AG10803 (cell line): ENCODE results near the gene OMD.
"Not testable (repeated sequence)": the region's sequence is repeated elsewhere in the genome, so short reads cannot be mapped to it uniquely, and the experiment has no call there.

Experiments used
- DNase-seq: peaks from one replicate; pipeline ENCODE4 v3.0.0; 2010; ENCODE audit warnings: low read depth
- H3K4me3 ChIP-seq: 2 replicates; pipeline ENCODE4 v1.5.1; 2011; ENCODE audit warnings: mild to moderate bottlenecking, low read length, control low read depth
- CTCF ChIP-seq: conservative IDR thresholded peaks from 2 replicates; pipeline ENCODE4 v1.5.1; 2011; ENCODE audit warnings: mild to moderate bottlenecking, low read length, control low read depth, inconsistent platforms

Gene OMD

DNA sequence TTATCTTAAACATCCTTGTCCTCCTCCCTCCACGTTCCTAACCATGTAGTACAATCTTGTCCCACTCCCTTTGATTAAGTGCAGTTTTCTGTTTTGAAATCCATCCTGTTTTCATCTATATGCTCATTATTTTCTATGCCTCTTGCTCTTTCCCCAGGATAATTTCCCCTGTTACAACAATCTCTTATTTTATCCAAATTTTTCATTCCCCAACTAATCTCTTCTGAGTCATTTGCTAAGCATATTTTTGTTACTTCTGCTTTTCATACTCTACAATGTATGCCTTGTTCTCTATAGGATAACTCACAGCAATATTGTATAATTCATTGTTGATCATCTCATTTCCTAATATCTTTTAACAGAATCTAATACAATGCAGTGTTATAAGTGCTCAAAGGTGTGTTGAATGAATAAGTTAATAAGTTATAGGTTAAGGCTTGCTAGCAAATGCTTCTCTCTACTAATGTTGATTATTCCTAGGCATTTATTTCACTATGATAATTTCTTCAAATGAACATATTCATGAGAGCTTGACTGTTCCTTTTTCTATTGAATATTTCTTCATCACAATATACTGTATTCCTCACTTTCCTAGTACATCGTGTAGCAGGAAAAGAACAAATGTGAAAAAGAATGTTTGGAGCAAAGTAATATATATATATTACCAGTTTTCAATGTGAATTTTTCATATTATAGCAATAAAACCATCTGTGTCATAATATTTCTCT, 1.5 kb downstream of the OMD start:
- no peak overlapping the region for H3K4me3 ChIP-seq
- DNase-seq, result no peak
- no peak for TF ChIP-seq CTCF

DNA sequence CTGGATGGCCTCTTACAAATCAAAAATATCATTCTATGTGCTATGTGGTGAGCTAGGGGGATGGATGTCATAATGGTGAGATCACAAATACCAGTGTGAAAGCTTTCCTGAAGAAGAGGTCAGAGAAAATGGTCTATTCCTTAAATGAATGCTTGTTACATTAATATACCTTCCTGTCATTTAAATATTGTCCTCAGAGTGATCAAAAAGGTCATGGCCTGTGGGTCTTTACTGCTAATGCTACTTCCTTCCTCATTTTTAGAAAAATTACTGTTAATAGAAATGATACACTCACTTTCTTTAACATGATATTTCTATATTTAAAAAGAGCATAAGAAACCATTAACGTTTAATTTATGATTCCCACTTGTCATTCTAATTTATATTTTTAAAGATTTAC, 9.7 kb downstream of the OMD start:
- no peak for DNase-seq
- no peak overlapping the region for H3K4me3 ChIP-seq
- TF ChIP-seq CTCF, result no peak

GRCh38 chr9:92411157-92411556, 13.1 kb downstream of the OMD start:
- not testable (repeated sequence) for DNase-seq, H3K4me3 ChIP-seq

DNA sequence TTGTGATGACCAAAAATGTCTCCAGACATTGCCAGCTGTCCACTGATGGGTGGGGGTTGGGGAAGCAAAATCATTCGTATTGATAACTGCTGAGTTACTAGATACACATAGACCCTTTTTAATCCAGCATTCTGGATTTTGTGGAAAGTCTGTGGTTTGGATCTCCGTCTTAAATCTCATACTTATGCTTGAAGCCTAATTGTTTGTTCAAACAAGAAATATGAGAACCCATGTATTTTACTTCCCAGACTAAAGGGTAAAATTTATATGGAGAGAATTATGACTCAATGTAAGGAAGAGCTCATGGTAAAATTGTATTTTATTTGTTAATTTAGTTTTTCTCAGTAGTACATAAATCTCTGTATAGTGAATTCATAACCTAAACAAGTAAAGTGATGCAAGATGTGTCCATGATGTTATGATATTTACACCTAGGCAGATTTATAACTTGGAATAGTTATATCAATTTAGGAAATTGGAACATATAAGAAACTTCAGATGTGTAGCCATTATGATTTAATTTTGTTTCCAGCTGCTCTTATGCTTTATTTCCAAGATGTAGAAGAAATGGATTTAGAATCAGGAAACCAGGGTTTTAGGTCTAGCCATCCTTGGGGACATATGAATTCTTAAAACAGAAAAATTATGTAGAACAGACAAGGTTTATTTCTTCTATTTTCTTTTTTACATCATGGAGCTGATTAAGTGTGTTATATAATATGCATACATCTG, 15.4 kb downstream of the OMD start:
- no peak overlapping the region for H3K4me3 ChIP-seq
- TF ChIP-seq CTCF, result no peak

DNA sequence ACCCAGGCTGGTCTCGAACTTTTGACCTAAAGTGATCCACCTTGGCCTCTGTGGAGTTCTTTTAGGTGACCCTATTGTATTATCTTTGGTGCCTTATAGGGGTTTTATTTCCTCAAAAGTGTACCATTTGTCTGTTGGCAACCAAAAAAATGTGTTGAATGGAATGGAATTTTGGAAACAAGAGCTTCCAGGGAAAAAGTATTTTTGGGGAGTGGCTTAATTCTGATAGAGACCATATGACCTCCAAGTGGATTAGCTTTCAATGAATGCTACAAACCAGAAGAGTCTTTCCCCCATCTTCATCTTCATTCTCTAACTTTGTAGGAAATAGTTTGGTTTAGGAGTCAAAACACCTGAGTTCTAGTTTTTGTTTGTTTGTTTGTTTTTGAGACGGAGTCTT, 16.5 kb downstream of the OMD start:
- no peak for TF ChIP-seq CTCF
- H3K4me3 ChIP-seq, result no peak overlapping the region
- peak; percentile 44 for DNase-seq

More for the DNA sequence above, 15.4 kb downstream of the OMD start:
- no peak for DNase-seq

DNA sequence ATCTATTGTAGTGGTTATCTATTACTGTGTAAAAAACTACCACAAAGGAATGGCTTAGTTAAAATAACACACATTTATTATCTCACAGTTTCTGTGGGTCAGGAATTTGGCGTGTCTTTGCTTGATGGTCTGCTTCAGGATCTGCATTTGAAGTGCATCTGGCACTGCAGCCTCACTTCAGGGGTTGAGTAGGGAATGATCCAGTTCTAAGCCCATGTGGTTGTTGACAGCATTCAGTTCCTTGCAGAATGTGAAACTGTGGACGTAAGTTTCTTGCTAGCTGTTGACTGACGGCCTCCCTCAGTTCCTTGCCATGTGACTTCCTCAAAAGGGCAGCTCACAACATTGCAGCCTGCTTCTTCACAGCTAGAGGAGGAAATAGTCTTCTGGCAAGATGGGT, 17.8 kb downstream of the OMD start:
- DNase-seq, result peak; percentile 64
- no peak overlapping the region for H3K4me3 ChIP-seq
- no peak for TF ChIP-seq CTCF

- no peak for TF ChIP-seq CTCF
- no peak for DNase-seq
Measured at GRCh38 chr9:92405818-92406217, 18.5 kb downstream of the OMD start.

More at GRCh38 chr9:92405818-92406217, 18.5 kb downstream of the OMD start:
- H3K4me3 ChIP-seq, result no peak overlapping the region
